Measurements from ENCODE around the gene PILRA. TPM values are rescaled to one million over a fixed set of nuclear protein-coding genes. Genes with fewer than 3 reads are reported as not detected.

Gene PILRA
- total RNA-seq, 4 donors from 2014 or later = 3.3 to 8.8 (median 5.4) TPM

GRCh38 chr7:100402241-100402640 is 29.0 kb downstream of the PILRA start:
- TF ChIP-seq POLR2A (IDR thresholded peaks at IDR 0.05; ENCODE audit: low read depth) = no peak
- TF ChIP-seq POLR2AphosphoS5 (IDR thresholded peaks at IDR 0.05) = no peak
- no peak for TF ChIP-seq EP300 (IDR thresholded peaks at IDR 0.05)
- no peak for TF ChIP-seq CTCF (IDR thresholded peaks at IDR 0.05)
- H3K27ac ChIP-seq (replicated peaks in 1 of 4) = no peak overlapping the region
- DNase-seq (ENCODE audit: extremely low spot score) = no peak
- WGBS = 98% methylated on average over 2 of the region's 2 CpGs
- no peak overlapping the region for H3K4me3 ChIP-seq
- peaks cover 0 to 6% (median 0%) of the 10 kb centered on the region in 4 donors for H3K27me3 ChIP-seq
- no peaks in the 10 kb centered on the region for H3K9me3 ChIP-seq
- H3K36me3 ChIP-seq = peaks cover 0 to 40% (median 0%) of the 10 kb centered on the region in 4 donors
- intact Hi-C loops (cut with DNase I) = no loop called here
- H3K4me1 ChIP-seq = peaks cover 0 to under 1% (median under 1%) of the 10 kb centered on the region in 4 donors

DNA sequence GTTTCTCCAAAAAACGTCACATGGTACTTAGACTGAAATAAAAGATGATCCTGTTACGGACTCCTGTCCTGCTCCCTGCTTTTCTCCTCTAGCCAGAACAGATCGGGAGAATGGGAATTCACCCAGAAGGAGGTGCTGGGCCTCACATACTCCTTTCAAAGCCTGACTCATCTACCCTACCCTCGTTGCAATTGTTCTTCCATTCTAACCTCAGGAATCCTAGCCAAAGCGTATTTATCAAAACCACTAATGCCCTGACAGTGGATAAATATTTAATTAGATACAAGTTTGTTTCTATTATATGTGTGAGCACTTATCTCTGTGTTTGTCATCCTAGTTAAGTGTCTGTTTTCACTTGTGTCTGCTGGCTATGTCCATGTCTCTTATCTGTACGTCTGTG is 33.5 kb downstream of the PILRA start:
- H3K4me1 ChIP-seq = peaks cover 0 to 4% (median 0%) of the 10 kb centered on the region in 4 donors
- no peak for DNase-seq (ENCODE audit: extremely low spot score)
- no peaks in the 10 kb centered on the region for H3K9me3 ChIP-seq
- H3K27ac ChIP-seq (replicated peaks in 1 of 4) = no peak overlapping the region
- TF ChIP-seq EP300 (IDR thresholded peaks at IDR 0.05) (no peak), POLR2A (IDR thresholded peaks at IDR 0.05; ENCODE audit: low read depth) (no peak), POLR2AphosphoS5 (IDR thresholded peaks at IDR 0.05) (no peak), CTCF (IDR thresholded peaks at IDR 0.05) (no peak)
- peaks cover 0 to 24% (median 0%) of the 10 kb centered on the region in 4 donors for H3K36me3 ChIP-seq
- no peaks in the 10 kb centered on the region for H3K27me3 ChIP-seq
- H3K4me3 ChIP-seq = no peak overlapping the region
- WGBS = 71% methylated on average over 6 of the region's 6 CpGs
- intact Hi-C loops (cut with DNase I) = loop anchor here (5.0 kb wide), 1 partner anchor 49 kb away; the partner anchor contains the start of gene PILRB

DNA sequence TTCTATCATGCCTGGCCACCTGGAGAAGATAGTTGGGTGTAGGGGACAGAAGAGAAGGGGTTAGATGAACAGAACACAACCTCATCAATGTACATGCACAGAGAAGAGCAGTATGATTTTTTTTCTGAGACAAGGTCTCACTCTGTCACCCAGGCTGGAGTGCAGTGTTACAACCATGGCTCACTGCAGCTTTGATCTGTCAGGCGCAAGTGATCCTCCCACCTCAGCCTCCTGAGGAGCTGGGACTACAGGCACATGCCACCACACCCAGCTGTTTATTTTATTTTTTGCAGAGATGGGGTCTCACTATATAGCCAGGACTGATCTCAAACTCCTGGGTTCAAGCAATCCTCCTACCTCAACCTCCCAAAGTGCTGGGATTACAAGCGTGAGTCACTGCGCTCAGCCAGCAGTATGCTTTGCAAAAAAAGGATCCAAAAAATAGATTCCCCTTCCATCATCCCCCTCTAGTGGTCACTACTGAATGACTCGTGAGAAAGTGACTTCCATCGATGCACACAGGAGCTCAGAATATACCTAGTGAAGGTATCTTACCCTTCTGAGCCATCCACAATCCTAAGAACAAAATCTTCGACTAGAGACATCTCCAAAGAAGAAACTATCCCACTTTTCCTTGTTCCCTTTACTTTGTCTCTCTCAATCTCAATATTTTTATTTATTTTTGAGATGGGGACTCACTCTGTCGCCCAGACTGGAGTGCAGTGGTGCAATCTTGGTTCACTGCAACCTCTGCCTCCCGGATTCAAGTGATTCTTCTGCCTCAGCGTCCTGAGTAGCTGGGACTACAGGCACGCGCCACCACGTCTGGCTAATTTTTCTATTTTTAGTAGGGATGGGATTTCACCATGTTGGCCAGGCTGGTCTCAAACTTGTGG is 34.2 kb downstream of the PILRA start:
- DNase-seq (ENCODE audit: extremely low spot score) = no peak
- WGBS = 55% methylated on average over 12 of the region's 12 CpGs
- no peaks in the 10 kb centered on the region for H3K27me3 ChIP-seq
- peaks cover 0 to 4% (median 0%) of the 10 kb centered on the region in 4 donors for H3K4me1 ChIP-seq
- H3K36me3 ChIP-seq = peaks cover 0 to 17% (median 0%) of the 10 kb centered on the region in 4 donors
- no peaks in the 10 kb centered on the region for H3K9me3 ChIP-seq
- intact Hi-C loops (cut with DNase I) = loop anchor here (5.0 kb wide), 1 partner anchor 50 kb away; the partner anchor contains the start of gene PILRB
- no peak overlapping the region for H3K27ac ChIP-seq (replicated peaks in 1 of 4)
- TF ChIP-seq EP300 (IDR thresholded peaks at IDR 0.05) (no peak), POLR2AphosphoS5 (IDR thresholded peaks at IDR 0.05) (no peak), CTCF (IDR thresholded peaks at IDR 0.05) (peak; percentile 51 to 55 (median 53))
- no peak overlapping the region for H3K4me3 ChIP-seq

DNA sequence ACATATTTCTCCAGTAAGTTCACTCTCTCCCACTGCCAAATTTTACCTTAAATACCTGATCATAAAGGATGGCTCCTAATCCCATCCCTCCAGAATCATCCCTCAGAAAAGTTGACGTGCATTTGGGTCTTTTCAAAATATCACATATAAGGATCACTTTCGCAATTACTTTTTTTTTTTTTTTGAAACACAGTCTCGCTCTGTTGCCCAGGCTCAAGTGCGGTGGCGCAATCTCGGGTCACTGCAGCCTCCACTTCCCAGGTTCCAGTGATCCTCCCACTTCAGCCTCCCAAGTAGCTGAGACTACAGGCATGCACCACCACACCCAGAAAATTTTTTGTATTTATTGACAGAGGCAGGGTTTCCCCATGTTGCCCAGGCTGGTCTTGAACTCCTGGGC is 37.8 kb downstream of the PILRA start:
- intact Hi-C loops (cut with DNase I) = no loop called here
- DNase-seq (ENCODE audit: extremely low spot score) = no peak
- Histone ChIP-seq H3K9me3 (no peaks in the 10 kb centered on the region), H3K36me3 (peaks cover 0 to 11% (median 0%) of the 10 kb centered on the region in 4 donors), H3K27ac (replicated peaks in 1 of 4) (no peak overlapping the region), H3K4me3 (no peak overlapping the region), H3K27me3 (no peaks in the 10 kb centered on the region), H3K4me1 (peaks cover 0 to 4% (median 0%) of the 10 kb centered on the region in 4 donors)
- 92% methylated on average over 6 of the region's 6 CpGs for WGBS
- TF ChIP-seq POLR2A (IDR thresholded peaks at IDR 0.05; ENCODE audit: low read depth) = no peak
- TF ChIP-seq POLR2AphosphoS5 (IDR thresholded peaks at IDR 0.05) = no peak
- TF ChIP-seq EP300 (IDR thresholded peaks at IDR 0.05) = no peak
- no peak for TF ChIP-seq CTCF (IDR thresholded peaks at IDR 0.05)

Measured in esophagus muscularis mucosa (tissue), 4 donors.